Bronchial epithelial cell (primary cell): Measurements from ENCODE around the gene B3GALT5. TPM values are rescaled to one million over a fixed set of nuclear protein-coding genes. Genes with fewer than 3 reads are reported as not detected.

Experiments used
- DNase-seq: peaks from one replicate; pipeline ENCODE4 v3.0.0-alpha.2; 2010; ENCODE audit warnings: low read depth
- FAIRE-seq: peaks from 2 replicates; lab custom pipeline; 2011; peaks lifted over from hg19 to GRCh38; lab: Jason Lieb, UNC
- H3K27me3 ChIP-seq: 2 replicates; pipeline ENCODE4 v1.5.1; 2011; ENCODE audit warnings: low read length; ENCODE audit not compliant: control insufficient read depth, insufficient read depth
- H3K36me3 ChIP-seq: 2 replicates; pipeline ENCODE4 v1.5.1; 2011; ENCODE audit warnings: low read length; ENCODE audit not compliant: control insufficient read depth, insufficient read depth
- H3K4me3 ChIP-seq: 2 replicates; pipeline ENCODE4 v1.5.1; 2011; ENCODE audit warnings: mild to moderate bottlenecking, low read depth, low read length, control low read depth
- CTCF ChIP-seq: IDR thresholded peaks from 2 replicates; pipeline ENCODE4 v1.5.1; 2011; ENCODE audit warnings: mild to moderate bottlenecking, moderate library complexity, low read length, control low read depth, inconsistent platforms; ENCODE audit not compliant: insufficient read depth, severe bottlenecking
- total RNA-seq: library from RNA; depleted of rRNA; stranded (reverse); fragments of >200 nt; gene quantifications from 2 replicates; pipeline ENCODE4 v1.2.1, GENCODE V29; 2014

The B3GALT5 gene
- total RNA-seq, 1 donor from 2014 or later = under 0.01 TPM

GRCh38 chr21:39631842-39632562, 19.3 kb downstream of the B3GALT5 start:
- no peaks in the 10 kb centered on the region for H3K36me3 ChIP-seq
- H3K27me3 ChIP-seq = no peaks in the 10 kb centered on the region
- no peak for DNase-seq
- TF ChIP-seq CTCF = no peak
- no peak overlapping the region for H3K4me3 ChIP-seq
- no peak for FAIRE-seq

- FAIRE-seq (peak; percentile 80), DNase-seq (peak; percentile 66)
- Histone ChIP-seq H3K4me3 (no peak overlapping the region), H3K36me3 (no peaks in the 10 kb centered on the region), H3K27me3 (no peaks in the 10 kb centered on the region)
- TF ChIP-seq CTCF = no peak
These were observed 20.2 kb downstream of the B3GALT5 start for GRCh38 chr21:39632796-39633442.

GRCh38 chr21:39633770-39634181, 21.0 kb downstream of the B3GALT5 start:
- Histone ChIP-seq H3K36me3 (no peaks in the 10 kb centered on the region), H3K27me3 (no peaks in the 10 kb centered on the region), H3K4me3 (no peak overlapping the region)
- TF ChIP-seq CTCF = no peak
- no peak for FAIRE-seq
- peak; percentile 89 for DNase-seq

DNA sequence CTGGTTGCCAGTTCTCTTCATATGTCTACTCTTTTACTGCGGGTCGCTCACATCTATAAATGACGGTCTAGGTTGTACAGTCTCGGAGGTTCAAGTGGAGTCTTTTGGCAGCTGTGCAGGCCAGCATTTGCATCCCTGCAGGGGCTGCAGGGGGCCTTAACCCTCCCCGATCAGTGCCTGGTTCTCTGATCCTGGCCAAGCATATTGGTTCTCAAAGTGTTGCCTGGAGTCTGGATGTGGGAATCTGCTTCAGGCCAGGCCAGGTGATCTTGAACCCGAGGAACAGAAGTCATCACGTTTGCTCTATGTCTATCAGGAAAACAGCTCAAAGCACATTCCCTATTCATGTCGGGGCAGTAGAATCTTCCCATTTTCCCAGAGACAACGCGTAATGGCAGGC, 21.8 kb downstream of the B3GALT5 start:
- FAIRE-seq = no peak

DNA sequence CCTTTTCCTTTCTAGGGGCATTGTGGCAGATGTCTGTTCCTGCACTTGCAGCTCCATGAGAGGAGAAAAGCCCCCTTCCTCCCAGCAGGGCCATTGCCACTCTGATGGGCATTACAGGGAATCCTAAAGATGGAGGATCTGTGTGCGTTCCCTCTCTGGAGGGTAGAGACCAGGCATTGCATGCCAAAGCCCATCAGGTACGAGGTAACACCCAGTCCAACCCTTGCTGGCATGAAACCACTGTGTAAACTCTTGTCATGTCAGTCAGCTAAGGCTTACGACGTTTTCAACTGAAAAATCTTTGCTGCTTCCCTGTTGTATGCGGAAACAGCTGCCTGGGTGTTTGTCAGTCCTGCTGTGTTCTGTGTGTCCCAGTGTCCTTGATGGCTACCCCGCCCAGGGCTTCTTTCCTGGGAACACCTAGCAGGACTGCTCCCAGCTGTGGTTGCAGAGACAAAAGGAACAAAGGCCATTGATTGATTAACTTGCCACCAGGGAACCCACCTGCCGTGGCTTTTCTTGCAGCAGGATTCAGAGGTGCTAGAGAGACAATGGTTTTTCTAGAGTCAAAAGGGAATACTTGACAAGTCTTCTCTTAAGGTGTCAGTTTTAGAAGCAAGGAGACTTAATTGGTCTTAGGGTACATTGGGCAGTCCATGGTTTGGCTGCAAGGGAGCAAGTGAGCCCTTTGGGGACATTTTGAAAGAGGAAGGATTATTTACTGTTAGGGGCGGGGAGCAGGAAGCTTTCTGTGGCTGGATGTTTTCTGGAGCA, 24.6 kb downstream of the B3GALT5 start:
- no peak for TF ChIP-seq CTCF
- no peak overlapping the region for H3K4me3 ChIP-seq
- DNase-seq = no peak
- no peaks in the 10 kb centered on the region for H3K36me3 ChIP-seq
- FAIRE-seq = no peak
- H3K27me3 ChIP-seq = peaks cover 2% of the 10 kb centered on the region

More for the DNA sequence above, 21.8 kb downstream of the B3GALT5 start:
- TF ChIP-seq CTCF = no peak
- H3K4me3 ChIP-seq = no peak overlapping the region
- DNase-seq = no peak
- H3K27me3 ChIP-seq = no peaks in the 10 kb centered on the region
- H3K36me3 ChIP-seq = no peaks in the 10 kb centered on the region
